GM19455 (cell line): ENCODE measurements around the gene POU2AF3.

Experiments used
- ATAC-seq: cut with Tn5 transposase; IDR thresholded peaks from one replicate; pipeline ENCODE4 v1.9.1; 2021; ENCODE audit not compliant: unreplicated experiment

The POU2AF3 gene

DNA sequence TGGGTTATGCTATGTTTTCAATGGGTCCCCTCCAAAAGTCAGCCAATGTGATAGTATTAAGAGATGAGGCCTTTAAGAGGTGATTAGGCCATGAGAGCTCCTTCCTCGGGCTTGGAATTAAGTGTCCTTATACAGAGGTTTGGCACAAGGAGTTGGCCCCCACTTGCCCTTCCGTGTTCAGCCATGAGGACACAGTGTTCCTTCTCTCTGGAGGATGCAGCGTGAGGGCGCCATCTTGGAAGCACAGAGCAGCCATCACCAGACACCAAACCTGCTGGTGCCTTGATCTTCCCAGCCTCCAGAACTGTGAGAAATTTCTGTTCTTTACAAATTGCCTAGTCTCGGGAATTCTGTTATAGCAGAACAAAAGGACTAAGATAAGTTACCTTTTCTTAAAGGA is 26.9 kb downstream of the POU2AF3 start:
- no peak for ATAC-seq

DNA sequence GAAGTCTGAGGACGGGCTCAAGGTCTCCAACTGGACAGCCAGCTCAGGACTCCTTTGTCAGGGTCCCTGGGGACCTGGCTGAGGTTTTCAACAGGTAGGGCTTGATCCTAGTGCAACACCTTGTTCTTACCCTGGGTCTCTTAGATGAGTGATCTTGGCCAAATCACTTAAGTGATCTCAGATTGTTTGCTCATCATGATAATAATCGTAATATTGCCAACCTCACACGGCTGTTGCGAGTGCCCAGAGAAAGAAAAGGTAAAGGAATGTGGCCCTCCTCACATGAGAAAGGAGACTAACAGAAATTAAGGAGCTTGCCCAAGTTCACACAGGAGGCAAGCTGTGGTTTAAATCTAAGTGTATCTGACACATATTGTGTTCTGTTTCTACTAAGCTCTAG is 28.5 kb downstream of the POU2AF3 start:
- no peak for ATAC-seq

DNA sequence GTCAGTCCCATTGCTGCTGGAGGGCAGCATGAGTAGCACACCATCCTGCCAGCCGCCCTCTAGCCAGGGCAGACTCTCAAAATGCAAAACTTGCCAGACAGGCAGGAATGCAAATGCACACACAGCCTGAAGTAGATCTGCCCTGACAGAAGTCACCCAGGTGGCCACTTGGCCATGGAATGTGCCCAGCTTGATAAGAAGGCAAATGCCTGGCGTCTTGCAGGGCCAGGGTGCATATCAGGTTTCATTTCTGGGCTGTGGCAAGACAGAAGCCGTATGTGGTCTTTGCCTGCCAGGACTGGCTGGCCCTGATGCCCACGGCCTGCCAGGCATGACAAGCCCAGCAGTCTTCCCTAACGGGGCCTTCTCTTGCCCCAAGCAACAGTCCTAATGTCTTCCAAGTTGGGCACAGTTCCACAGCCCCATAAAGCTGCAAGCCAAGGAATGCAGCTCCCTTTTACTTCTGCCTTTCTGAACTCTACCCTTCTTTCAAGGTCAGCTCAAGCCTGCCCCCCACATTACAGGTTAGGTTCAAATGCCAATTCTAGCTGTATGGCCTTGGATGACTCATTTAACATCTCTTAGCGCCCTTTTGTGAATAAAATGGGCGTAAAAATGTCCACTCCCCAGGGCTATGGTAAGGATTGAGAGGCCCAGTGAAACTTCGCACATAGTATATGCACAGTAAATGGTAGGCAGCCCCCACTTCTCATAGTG is 29.7 kb downstream of the POU2AF3 start:
- ATAC-seq = no peak

DNA sequence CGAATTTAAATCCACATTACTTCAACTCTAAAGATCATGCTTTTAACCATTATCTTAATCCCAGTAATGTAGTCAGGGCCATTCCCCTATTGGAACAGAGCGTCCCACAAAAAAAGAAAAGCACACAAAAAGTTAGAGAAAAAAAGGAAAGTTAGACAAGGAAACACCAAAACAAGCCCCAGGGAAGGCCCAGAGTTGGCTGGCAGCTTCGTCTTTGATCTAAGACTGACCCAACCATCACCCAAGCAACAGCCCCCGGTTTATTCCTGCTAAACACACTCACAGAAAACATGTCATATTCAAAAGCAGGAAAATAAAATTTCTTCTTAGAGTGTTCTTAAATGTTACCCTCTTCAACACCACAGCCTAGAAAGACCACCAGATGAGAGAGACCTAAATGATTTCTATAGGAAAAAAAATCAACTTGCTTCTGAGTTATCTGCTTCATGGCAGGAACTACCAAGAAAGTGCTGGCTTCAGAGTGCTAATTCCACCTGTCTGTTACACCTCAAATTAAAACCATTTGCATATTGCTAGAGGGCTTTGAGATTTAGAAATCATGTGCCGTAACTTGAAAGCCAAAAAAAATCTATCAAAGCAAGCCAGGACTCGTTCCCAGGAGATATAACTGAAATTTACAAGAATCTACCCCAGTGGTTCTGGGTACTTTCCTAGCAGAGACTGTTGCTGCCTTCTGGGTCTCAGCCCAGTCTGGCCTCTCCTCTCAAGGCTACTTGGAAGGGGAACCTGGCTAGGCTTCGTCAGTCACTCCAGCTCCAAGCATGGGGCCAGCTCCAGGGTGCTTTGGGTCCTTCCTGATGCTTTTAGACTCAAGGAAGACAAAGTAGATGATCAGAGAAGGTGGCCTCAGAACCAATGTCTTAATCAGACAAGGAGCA is 31.2 kb downstream of the POU2AF3 start:
- ATAC-seq = no peak

DNA sequence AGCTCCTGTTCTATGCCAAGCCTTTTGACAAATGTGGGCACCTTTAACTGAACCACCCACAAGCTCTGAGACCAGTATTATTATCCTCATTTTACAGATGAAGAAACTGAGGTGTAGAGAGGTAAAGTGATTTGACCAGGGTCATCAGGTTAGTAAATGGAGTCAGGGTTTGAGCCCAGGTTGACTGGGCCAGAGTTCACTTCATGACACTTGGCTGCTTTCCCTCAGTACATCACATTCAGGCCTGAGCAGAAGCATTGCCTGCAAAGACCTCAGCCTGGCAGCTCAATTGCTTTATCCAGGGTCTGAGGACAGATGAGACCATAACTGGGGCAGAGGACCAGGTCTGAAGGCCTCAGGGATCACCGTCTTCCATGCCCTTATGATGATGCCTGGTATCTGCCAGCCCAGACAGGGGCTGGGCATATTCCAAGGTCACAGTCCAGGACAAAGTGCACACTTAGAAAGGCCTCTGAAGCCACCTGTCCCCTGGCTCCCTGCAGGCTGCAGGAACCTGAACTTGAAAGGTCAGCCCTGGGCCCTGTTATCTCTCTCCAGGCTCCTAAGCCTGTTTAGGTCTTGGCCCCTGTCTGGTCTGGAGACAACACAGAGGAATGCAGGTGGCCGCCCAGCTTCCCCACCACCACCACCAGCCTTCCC is 32.0 kb downstream of the POU2AF3 start:
- no peak for ATAC-seq

DNA sequence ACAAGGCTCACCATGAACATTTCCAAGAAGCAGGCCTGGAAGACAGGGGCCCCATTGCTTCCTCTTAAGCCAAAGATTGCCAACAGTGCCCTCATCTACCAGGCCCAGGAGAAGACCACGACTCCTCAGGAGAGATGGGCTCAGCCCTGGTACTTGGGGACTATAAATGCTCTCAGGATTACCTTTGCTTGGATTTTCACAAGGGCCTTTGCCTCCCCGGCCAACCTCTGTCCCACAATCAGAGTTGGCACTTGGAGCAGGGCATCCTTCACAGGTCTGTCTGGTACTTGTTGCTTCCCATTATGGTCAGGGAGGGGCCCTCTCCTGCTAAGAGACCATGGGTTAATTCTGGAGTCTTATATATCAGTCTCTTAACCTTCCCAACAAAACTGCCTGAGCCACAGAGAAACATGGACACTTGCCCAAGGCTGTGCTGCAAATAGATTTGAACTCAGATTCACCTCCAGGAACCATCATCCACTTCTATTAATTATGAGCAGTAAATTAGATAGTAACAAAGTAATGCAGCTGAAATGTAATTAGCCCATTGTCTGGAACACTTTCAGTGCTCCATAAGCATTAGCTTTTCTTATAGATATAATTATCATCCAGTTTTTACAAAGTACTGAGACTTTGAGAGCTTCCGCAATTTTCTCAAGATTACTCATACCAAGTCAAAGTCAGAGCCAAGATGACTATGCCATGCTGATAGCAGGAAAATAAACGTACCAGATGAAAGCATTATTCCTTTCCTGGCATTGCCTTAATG is 33.5 kb downstream of the POU2AF3 start:
- no peak for ATAC-seq

DNA sequence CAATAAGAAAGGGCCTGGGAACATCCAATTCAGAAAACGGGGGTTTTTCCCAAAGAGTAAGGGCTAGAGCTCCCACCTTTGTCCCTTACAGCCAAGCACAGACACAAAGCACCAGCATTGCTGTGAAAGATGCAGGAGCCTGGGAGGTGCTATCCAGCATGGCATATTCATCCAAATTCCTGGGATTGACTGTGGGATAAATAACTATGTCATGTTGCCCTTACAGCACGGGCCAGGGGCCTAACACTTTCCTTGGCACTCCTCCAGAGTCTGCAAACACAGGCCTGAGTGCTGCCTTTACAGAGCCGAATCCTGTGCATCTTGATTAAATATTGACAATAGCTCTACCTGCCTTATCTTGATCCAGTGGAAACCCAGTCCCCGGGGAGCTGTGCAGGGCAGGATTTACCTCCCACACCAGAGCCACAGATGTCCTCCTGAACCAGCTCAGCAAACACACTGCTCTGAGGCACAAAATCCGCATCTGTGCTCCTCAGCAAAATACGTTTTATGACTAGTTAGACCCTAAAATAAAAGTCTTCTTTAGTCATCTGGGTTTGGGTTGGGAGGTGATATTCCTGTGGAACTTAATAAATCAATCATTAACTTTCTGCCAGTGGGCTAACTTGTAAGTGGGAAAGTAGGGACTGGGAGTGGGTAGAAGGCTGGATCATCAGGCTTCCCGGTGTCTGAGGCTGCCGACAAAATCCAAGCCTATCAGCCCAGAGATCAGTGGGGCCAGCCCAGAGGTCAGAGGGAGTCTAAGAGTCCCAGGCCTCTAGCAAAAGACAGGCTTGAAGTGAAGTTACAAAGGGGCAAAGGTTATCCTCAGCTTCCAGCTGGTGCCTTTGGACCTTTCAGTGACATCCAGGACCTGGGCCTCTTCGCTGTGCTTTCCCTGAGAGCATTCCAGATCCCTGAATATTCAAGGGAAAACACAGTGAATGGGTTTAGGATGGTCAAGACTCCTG is 36.5 kb downstream of the POU2AF3 start:
- no peak for ATAC-seq

DNA sequence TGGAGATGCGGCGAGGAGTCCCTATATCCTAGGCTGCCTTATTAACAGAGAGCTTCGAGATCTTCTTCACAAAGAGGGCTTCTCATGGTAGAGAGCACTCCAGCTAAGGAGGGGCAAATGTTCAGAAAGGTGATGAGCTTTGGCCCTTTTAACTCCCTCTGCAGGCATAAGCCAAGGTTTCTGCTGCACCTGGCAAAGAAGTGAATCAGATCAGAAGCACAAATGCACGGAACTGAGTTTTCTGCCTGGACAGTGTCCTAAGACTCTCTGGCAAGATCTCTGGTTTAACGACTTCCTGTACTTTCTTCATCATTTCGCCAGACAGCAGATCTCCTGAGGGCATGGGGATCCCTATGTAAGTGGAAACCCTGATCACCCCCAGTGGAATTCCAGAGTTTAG is 37.2 kb downstream of the POU2AF3 start:
- ATAC-seq = no peak

DNA sequence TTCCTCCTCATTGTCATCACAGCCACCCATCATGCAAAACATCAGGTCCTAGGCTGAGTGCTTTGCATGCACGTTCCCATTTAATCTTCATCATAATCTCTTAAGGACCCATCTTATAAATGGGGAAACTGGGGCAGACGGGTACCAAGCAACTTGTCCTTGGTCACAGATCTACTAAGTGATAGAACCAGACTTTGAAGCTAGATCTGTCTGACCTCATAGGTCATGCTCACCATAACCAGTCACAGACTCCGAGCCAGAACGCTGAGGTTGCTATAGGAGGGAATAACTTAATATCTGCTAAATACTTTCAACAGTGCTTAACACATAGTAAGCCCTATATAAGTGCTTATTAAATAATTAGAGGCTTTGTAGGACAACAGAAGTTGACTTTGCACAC is 37.7 kb downstream of the POU2AF3 start:
- ATAC-seq = no peak

DNA sequence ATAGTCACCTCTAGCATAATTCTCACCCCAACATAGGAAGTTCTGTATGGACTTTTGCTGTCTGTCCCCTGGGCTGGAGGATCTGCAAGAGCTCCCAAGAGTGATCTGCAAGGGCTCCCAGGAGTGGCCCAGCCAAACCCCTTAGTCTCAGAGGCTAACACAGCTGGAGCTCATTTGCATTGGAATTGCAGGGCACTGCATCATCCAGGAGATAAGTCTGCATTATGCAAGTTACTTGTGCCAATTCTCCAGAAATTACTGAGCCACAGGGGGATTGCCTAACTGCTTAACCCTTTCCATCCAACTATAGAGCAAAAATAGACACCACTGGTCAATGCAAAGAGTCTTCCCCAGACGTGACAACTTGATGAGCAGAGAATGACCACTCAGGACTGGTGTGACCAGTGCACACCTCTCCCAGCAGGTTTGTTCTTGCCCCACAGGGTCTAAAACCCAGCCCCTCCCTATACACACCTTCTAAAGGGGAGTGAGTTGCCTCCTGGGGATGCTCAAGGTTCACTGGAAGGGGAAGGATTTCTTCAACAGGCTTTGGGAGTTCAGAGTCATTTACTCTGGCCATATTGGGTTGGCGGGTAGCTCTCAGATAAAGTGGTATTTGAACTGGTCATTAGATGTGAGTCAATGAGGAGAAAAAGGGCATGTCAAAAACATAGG is 38.4 kb downstream of the POU2AF3 start:
- ATAC-seq = no peak

DNA sequence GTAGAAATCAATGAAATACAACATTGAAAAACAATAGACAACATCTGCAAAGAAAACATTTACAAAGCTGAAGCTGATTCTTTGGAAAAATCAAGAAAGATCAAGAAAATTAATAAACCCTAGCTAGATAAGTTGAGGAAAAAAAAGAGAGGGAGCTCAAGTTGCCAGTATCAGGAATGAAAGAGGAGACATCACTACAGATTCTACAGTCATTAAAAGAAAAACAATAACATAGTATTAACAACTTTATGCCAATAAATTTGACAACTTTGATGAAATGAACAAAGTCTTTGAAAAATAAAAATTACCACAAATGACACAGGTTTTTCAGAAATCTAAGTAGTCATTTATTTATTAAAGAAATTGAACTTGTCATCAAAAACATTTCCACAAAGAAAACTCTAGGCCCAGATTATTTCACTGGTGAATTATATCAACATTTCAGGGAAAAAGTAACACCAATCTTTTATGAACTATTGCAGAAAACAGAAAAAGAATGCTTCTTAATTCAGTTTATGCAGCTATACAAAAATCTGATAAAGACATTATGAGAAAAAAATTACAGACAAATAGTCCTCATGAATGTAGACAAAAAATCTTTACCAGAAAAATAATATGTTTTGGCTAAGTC is 41.5 kb downstream of the POU2AF3 start:
- ATAC-seq = no peak

DNA sequence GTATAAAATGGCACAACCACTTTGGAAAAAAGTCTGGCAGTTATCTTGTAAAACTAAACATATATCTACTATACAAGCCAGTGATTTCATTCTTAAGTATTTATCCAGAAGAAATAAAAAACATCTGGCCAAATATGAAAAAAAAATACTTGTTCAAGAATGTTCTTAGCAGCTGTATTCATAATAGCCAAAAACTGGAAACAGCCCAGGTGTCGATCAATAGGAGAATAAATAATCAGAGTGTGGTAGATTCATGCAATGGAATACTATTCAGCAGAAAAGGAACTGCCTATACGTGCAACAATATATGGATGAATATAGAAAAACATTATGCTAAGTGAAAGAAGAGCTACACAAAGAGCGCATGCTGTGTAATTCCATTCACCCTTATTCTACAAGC is 44.0 kb downstream of the POU2AF3 start:
- no peak for ATAC-seq

DNA sequence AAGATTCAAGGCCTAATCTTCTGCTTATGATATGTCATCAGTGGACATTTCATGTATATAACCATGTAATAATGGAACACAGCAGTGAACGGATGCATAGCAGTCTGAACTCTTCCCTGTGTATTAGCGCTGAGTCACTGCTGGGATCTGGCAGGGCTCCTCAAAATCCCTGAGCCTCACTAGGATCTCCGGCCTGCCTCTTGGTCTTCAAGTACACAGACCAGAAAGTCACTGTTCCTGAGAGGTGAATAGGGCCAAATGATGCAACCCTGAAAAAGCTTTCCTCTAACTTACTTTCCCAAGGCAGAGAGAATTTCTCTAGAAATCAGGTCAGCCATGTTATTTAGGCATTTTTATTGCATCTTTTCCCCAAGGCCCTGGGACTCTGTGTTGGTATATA is 45.7 kb downstream of the POU2AF3 start:
- no peak for ATAC-seq

DNA sequence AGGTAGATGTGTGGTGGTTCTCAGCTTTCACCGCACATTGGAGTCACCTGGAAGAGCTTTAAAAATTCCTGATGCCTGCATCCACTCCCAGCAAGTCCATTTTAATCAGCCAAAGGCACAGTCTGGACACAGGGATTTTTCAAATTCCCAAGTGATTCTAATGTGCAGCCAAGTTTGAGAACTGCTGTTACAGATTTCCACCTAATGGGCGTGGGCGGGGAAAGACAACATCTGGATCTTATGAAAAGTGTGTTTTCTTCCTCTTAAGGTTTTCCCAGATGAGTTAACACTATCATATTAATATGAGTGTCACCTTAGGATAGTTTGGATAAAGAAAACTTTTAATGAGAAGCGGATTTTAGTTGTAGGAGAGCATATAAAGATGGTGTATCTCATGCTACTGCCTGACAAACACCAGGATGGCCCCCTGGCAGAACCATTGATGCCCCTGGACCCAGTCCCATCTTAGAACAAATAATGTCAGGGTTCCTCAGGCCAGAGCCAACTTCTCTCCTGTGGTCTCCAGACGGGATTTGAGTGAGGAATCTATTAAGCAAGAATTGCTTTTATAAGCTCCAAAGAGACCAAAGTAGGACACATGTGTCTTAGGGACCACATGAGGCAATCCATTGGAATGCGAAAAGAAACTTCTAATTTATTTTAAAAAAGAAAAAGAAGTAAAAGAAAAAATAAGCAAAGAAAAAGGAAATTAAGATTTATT is 48.8 kb downstream of the POU2AF3 start:
- no peak for ATAC-seq

DNA sequence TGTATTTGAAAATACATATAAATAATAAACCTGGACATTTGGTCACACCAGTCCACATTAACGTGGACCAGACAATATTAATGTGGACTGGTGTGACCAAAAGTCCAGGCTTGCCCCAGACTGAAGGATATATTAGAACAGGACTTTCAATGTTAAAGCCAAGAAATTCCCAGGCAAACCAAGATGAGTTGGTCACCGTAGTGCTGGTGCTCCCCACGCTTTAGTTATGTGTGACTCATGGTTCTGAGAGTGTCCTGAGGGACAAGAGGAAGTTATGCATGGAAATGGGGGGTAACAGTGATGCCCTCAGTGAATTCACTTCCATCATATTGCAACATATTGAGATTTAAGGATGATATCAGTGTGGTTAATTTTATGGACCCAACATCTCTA is 49.4 kb downstream of the POU2AF3 start:
- no peak for ATAC-seq

DNA sequence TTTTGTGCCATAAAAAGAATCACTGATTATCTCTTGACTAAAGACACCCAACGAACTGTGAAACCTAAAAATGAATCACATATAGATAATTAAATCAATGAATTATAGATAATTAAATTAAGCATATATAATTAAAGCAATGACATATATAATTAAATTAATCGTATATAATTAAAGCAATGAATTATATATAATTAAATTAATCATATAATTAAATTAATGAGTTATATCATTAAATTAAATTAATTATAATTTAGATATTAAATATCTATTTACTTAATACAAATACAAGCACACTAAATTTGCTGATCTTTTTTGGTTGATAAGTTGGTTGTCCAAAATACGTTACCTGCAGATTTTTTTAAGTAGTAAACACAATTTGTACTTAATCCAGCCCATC is 49.8 kb downstream of the POU2AF3 start:
- no peak for ATAC-seq

DNA sequence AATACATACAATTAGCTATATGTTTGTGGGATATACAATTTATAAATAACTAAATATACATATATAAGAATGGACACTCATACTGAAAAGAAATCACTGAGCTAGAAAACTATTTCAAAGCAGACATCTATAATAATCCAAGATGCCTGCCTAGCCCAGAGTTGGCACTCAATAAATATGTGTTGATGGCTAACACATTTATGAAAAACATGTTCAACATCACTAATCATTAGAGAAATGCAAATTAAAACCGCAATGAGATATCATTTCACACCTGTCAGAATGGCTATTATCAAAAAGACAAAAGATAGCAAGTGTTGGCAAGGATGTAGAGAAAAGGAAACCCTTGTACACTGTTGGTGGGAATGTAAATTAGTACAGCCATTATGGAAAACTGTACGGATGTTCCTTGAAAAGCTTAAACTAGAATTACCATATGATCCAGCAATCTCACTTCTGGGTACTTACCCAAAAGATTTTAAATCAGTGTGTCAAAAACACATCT is 50.9 kb downstream of the POU2AF3 start:
- ATAC-seq = no peak

DNA sequence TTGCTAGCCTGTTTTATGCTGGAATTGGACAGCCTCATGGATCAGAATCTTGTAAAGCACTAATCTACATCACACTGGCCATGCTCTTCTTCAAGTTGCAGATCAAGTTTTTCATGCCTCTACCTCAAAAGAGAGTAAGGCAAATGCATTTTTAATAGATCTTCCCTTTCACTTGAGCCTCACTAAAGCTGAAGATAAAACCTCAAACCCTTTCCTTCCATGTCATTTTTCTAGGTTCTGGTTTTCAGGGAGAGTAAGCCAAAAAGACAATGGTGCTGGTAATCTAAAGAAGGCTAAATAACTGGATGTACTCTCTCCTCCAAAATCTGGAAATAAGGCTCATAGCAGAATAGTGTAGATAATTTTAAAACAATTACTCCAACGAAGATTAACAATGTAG is 52.5 kb downstream of the POU2AF3 start:
- ATAC-seq = no peak
